Measurements from ENCODE around the gene GNS. TPM values are rescaled to one million over a fixed set of nuclear protein-coding genes. Genes with fewer than 3 reads are reported as not detected.

Gene GNS
- total and polyA plus RNA-seq, 2 of the 13 experiments (the other 11 are each of a cell fraction or from before 2014, with no cell fraction given) = 49.8 to 51.0 TPM

- TF ChIP-seq ZNF841 (CRISPR knock-in tag; IDR thresholded peaks at IDR 0.05; ENCODE audit: borderline replicate concordance) (no peak), RBM39 (IDR thresholded peaks at IDR 0.05; ENCODE audit: low read depth, low read length, poor library complexity, severe bottlenecking) (no peak), PHF20 (CRISPR knock-in tag; IDR thresholded peaks at IDR 0.05) (no peak), ZBTB38 (CRISPR knock-in tag; IDR thresholded peaks at IDR 0.05) (peak; percentile 51; the same call in 1 of the 2 replicates), BCL3 (CRISPR knock-in tag; IDR thresholded peaks at IDR 0.05) (no peak), MXD4 (CRISPR knock-in tag; IDR thresholded peaks at IDR 0.05) (no peak), EEA1 (CRISPR knock-in tag; IDR thresholded peaks at IDR 0.05; ENCODE audit: borderline replicate concordance) (no peak), HMG20A (CRISPR knock-in tag; IDR thresholded peaks at IDR 0.05; ENCODE audit: borderline replicate concordance) (peak; percentile 74; the same call in 1 of the 2 replicates), HNRNPUL1 (IDR thresholded peaks at IDR 0.05; ENCODE audit: low read depth, low read length) (no peak), GATAD1 (CRISPR knock-in tag; IDR thresholded peaks at IDR 0.05) (peak; percentile 32; the same call in 1 of the 2 replicates), ARID2 (CRISPR knock-in tag; IDR thresholded peaks at IDR 0.05; ENCODE audit: borderline replicate concordance) (no peak), GLMP (CRISPR knock-in tag; IDR thresholded peaks at IDR 0.05; ENCODE audit: borderline replicate concordance) (no peak), KAT7 (CRISPR knock-in tag; IDR thresholded peaks at IDR 0.05; ENCODE audit: borderline replicate concordance) (no peak), CEBPG (CRISPR knock-in tag; IDR thresholded peaks at IDR 0.05) (peak; percentile 41; the same call in 1 of the 2 replicates), ZNF513 (CRISPR knock-in tag; conservative IDR thresholded peaks at IDR 0.05) (no peak), ASH2L (IDR thresholded peaks at IDR 0.05; ENCODE audit: insufficient read length, low read depth, low read length) (no peak), NCOA5 (CRISPR knock-in tag; IDR thresholded peaks at IDR 0.05) (no peak), ZNF235 (CRISPR knock-in tag; IDR thresholded peaks at IDR 0.05; ENCODE audit: borderline replicate concordance) (no peak), SIX1 (CRISPR knock-in tag; IDR thresholded peaks at IDR 0.05; ENCODE audit: borderline replicate concordance) (no peak), FOXC1 (CRISPR knock-in tag; IDR thresholded peaks at IDR 0.05; ENCODE audit: borderline replicate concordance) (no peak), FOXA1 (IDR thresholded peaks at IDR 0.05) (no peak), FOXA1 (CRISPR knock-in tag; IDR thresholded peaks at IDR 0.05) (0 out of 2 replicates have a peak, but pooled peaks have one; percentile 5), ELF4 (CRISPR knock-in tag; IDR thresholded peaks at IDR 0.05; ENCODE audit: borderline replicate concordance) (no peak), THAP9 (CRISPR knock-in tag; IDR thresholded peaks at IDR 0.05; ENCODE audit: borderline replicate concordance) (no peak), MIXL1 (CRISPR knock-in tag; IDR thresholded peaks at IDR 0.05) (peak; percentile 90)
Measured at GRCh38 chr12:64672925-64673409, 86.2 kb downstream of the GNS start (continued).

Measured in HepG2 (cell line).